Keratinocyte (primary cell): ENCODE results near the gene DHX35.

Experiments used
- EZH2 ChIP-seq: IDR thresholded peaks from one replicate; pipeline ENCODE4 v1.6.1; 2012; ENCODE audit warnings: inconsistent platforms, mild to moderate bottlenecking, low read length, moderate library complexity
- TF ChIP-seq, protein P1 (sequence below), 3 experiments: IDR thresholded peaks in 1 of 3; conservative IDR thresholded peaks in 1 of 3; optimal IDR thresholded peaks in 1 of 3; 2 replicates in 2 of 3; 3 replicates in 1 of 3; pipeline versions ENCODE3 to v1.5.1; 2011; ENCODE audit warnings: low read length in 3 of 3, mild to moderate bottlenecking in 3 of 3, moderate library complexity in 2 of 3, control low read depth in 1 of 3, inconsistent platforms in 1 of 3; ENCODE audit not compliant: insufficient read depth in 2 of 3; ENCODE audit errors: extremely low read depth in 1 of 3

DNA sequence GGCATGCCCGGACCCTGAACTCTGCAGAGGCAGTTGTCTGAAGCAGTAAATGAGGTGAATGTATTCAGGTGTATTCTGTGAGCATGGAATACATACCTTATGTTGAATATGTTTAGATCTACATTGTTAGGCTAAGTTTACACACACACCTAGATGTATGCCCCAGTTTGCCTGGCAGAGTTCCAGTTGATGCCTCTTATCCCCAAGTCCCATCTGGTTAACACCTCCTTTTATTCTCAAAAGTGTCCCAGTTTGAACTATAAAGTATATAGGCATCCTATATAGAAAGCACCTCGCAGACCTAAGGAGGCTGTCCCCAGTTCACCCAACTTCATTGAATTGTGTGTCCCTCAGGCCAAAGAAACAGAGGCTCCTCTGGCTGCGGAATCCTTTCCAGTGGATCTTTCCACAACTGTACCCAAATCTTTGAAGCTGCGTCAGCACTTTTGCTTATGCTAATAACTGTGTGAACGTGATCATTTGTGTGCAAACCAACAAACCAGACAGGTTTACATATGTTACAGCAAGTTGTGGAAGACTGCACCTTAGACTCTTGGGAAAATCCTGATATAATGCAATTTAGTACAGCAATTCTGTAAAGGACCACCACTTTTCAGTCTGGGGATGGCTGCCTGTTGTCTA, 4.8 kb upstream of the DHX35 start:
- no peak for TF ChIP-seq EZH2
- TF ChIP-seq, protein P1, sequence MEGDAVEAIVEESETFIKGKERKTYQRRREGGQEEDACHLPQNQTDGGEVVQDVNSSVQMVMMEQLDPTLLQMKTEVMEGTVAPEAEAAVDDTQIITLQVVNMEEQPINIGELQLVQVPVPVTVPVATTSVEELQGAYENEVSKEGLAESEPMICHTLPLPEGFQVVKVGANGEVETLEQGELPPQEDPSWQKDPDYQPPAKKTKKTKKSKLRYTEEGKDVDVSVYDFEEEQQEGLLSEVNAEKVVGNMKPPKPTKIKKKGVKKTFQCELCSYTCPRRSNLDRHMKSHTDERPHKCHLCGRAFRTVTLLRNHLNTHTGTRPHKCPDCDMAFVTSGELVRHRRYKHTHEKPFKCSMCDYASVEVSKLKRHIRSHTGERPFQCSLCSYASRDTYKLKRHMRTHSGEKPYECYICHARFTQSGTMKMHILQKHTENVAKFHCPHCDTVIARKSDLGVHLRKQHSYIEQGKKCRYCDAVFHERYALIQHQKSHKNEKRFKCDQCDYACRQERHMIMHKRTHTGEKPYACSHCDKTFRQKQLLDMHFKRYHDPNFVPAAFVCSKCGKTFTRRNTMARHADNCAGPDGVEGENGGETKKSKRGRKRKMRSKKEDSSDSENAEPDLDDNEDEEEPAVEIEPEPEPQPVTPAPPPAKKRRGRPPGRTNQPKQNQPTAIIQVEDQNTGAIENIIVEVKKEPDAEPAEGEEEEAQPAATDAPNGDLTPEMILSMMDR (optimal IDR thresholded peaks at IDR 0.05 in 1 of 3, IDR thresholded peaks at IDR 0.05 in 1 of 3, conservative IDR thresholded peaks at IDR 0.05 in 1 of 3; ENCODE audit: extremely low read depth in 1 of 3, insufficient read depth in 2 of 3, low read length in 3 of 3) = no peak
